ENCODE results near the gene SST.

The SST gene

GRCh38 chr3:187669675-187670504 lies at the start of gene SST:
Gene SST (minus strand): TSS chr3:187670394. CDS start chr3:187670291, 103 bp downstream.
- H3K4me2 ChIP-seq (ENCODE audit: low read depth, low read length), result no peak within 1 kb of the TSS

GRCh38 chr3:187719628-187720336 lies 49.6 kb upstream of the SST start:
- Histone ChIP-seq H2AFZ (ENCODE audit: low read length) (no peak overlapping the region), H3K36me3 (replicated peaks; ENCODE audit: insufficient read depth, low read length) (no peaks in the 10 kb centered on the region), H3K4me1 (ENCODE audit: low read length) (no peaks in the 10 kb centered on the region), H3K4me2 (ENCODE audit: low read depth, low read length) (no peak overlapping the region), H3K9ac (ENCODE audit: low read length) (no peak overlapping the region), H4K20me1 (ENCODE audit: insufficient read depth, low read length) (no peaks in the 10 kb centered on the region), H3K27ac (ENCODE audit: low read length) (no peak overlapping the region), H3K27me3 (replicated peaks; ENCODE audit: insufficient read depth, low read length) (no peaks in the 10 kb centered on the region), H3K79me2 (ENCODE audit: low read length) (no peaks in the 10 kb centered on the region), H3K9me2 (replicated peaks; ENCODE audit: insufficient read depth, low read length) (no peaks in the 10 kb centered on the region), H3K4me3 (ENCODE audit: low read length) (no peak overlapping the region), H3K9me3 (replicated peaks; ENCODE audit: insufficient read depth, low read length) (no peaks in the 10 kb centered on the region), H3F3A (ENCODE audit: insufficient read depth, low read length) (no peaks in the 10 kb centered on the region)
- DNase-seq, result no peak
- TF ChIP-seq EZH2phosphoT487 (IDR thresholded peaks at IDR 0.05; ENCODE audit: low read length) (no peak), EZH2 (optimal IDR thresholded peaks at IDR 0.05; ENCODE audit: low read depth, low read length) (no peak), CTCF (IDR thresholded peaks at IDR 0.05; ENCODE audit: low read length) (no peak)

More at GRCh38 chr3:187669675-187670504, at the start of gene SST:
- peak; percentile 42 for DNase-seq
- Histone ChIP-seq H3K36me3 (replicated peaks; ENCODE audit: insufficient read depth, low read length) (no peaks in the 10 kb centered on the region), H3K27ac (ENCODE audit: low read length) (no peak within 1 kb of the TSS), H3K4me3 (ENCODE audit: low read length) (no peak within 1 kb of the TSS), H3K9ac (ENCODE audit: low read length) (no peak within 1 kb of the TSS), H3K4me1 (ENCODE audit: low read length) (no peaks in the 10 kb centered on the region), H2AFZ (ENCODE audit: low read length) (no peak within 1 kb of the TSS), H4K20me1 (ENCODE audit: insufficient read depth, low read length) (no peaks in the 10 kb centered on the region), H3K27me3 (replicated peaks; ENCODE audit: insufficient read depth, low read length) (no peaks in the 10 kb centered on the region), H3F3A (ENCODE audit: insufficient read depth, low read length) (no peaks in the 10 kb centered on the region), H3K9me2 (replicated peaks; ENCODE audit: insufficient read depth, low read length) (no peaks in the 10 kb centered on the region), H3K79me2 (ENCODE audit: low read length) (no peaks in the 10 kb centered on the region), H3K9me3 (replicated peaks; ENCODE audit: insufficient read depth, low read length) (no peaks in the 10 kb centered on the region)
- TF ChIP-seq EZH2 (optimal IDR thresholded peaks at IDR 0.05; ENCODE audit: low read depth, low read length) (no peak), EZH2phosphoT487 (IDR thresholded peaks at IDR 0.05; ENCODE audit: low read length) (no peak), CTCF (IDR thresholded peaks at IDR 0.05; ENCODE audit: low read length) (no peak)

GRCh38 chr3:187718802-187719201 lies 48.6 kb upstream of the SST start:
- Histone ChIP-seq H3K4me3 (ENCODE audit: low read length) (no peak overlapping the region), H4K20me1 (ENCODE audit: insufficient read depth, low read length) (no peaks in the 10 kb centered on the region), H3K4me2 (ENCODE audit: low read depth, low read length) (no peak overlapping the region), H3K4me1 (ENCODE audit: low read length) (peaks cover 5% of the 10 kb centered on the region), H3K79me2 (ENCODE audit: low read length) (no peaks in the 10 kb centered on the region), H3K9ac (ENCODE audit: low read length) (no peak overlapping the region), H3K27me3 (replicated peaks; ENCODE audit: insufficient read depth, low read length) (no peaks in the 10 kb centered on the region), H3K27ac (ENCODE audit: low read length) (no peak overlapping the region), H2AFZ (ENCODE audit: low read length) (no peak overlapping the region), H3K9me2 (replicated peaks; ENCODE audit: insufficient read depth, low read length) (no peaks in the 10 kb centered on the region), H3F3A (ENCODE audit: insufficient read depth, low read length) (peaks cover 4% of the 10 kb centered on the region; the same call in 1 of the 2 replicates), H3K9me3 (replicated peaks; ENCODE audit: insufficient read depth, low read length) (no peaks in the 10 kb centered on the region), H3K36me3 (replicated peaks; ENCODE audit: insufficient read depth, low read length) (no peaks in the 10 kb centered on the region)
- no peak for TF ChIP-seq EZH2phosphoT487 (IDR thresholded peaks at IDR 0.05; ENCODE audit: low read length)
- no peak for TF ChIP-seq CTCF (IDR thresholded peaks at IDR 0.05; ENCODE audit: low read length)
- no peak for TF ChIP-seq EZH2 (optimal IDR thresholded peaks at IDR 0.05; ENCODE audit: low read depth, low read length)
- no peak for DNase-seq
